ENCODE measurements around the gene AMFR.
"Not testable (repeated sequence)": the region's sequence is repeated elsewhere in the genome, so short reads cannot be mapped to it uniquely, and the experiment has no call there.

AMFR gene

DNA sequence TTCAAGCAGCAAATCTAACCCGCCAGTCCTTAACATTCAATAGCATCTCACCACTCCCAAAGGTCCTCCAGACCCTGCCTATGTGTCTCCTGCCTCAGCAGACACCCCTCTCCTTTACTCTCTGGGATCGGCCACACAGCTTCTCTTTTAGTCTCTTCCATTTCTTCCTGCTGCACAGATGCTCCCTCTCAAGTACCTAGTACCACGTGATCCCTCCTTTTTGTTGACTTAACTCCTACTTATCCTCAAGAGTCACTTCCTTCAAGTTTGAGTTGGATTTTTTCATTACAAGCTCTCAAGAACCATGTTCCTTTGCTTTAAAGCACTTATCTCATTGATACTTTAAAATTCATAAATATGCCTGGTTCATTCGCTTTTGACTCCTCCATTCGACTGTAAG lies 24.9 kb downstream of the AMFR start:
- TF ChIP-seq, protein P1, sequence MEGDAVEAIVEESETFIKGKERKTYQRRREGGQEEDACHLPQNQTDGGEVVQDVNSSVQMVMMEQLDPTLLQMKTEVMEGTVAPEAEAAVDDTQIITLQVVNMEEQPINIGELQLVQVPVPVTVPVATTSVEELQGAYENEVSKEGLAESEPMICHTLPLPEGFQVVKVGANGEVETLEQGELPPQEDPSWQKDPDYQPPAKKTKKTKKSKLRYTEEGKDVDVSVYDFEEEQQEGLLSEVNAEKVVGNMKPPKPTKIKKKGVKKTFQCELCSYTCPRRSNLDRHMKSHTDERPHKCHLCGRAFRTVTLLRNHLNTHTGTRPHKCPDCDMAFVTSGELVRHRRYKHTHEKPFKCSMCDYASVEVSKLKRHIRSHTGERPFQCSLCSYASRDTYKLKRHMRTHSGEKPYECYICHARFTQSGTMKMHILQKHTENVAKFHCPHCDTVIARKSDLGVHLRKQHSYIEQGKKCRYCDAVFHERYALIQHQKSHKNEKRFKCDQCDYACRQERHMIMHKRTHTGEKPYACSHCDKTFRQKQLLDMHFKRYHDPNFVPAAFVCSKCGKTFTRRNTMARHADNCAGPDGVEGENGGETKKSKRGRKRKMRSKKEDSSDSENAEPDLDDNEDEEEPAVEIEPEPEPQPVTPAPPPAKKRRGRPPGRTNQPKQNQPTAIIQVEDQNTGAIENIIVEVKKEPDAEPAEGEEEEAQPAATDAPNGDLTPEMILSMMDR (IDR thresholded peaks at IDR 0.05; ENCODE audit: low read depth, low read length, missing control alignments): no peak
- no peak for DNase-seq (ENCODE audit: extremely low read depth, low read depth)
- no peak overlapping the region for H3K4me3 ChIP-seq (replicated peaks; ENCODE audit: low read depth, low read length)

DNA sequence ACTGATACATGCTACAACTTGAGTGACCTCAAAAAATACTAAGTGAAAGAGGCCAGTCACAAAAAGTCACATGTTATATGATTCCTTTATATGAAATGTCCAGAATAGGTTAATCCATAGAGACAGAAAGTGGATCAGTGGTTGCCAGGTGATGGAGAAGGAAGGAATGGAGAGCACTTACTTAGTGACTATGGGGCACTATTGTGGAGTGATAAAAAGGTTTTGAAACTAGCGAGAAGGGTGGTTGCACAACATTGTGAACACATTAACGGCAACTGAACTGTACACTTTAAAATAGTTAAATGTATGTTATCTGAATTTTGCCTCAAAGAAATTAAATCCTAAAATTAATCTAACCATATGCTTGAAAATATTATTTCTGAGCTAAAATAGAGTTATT lies 25.9 kb downstream of the AMFR start:
- H3K4me3 ChIP-seq (replicated peaks; ENCODE audit: low read depth, low read length): no peak overlapping the region
- TF ChIP-seq, protein P1 (IDR thresholded peaks at IDR 0.05; ENCODE audit: low read depth, low read length, missing control alignments): no peak

DNA sequence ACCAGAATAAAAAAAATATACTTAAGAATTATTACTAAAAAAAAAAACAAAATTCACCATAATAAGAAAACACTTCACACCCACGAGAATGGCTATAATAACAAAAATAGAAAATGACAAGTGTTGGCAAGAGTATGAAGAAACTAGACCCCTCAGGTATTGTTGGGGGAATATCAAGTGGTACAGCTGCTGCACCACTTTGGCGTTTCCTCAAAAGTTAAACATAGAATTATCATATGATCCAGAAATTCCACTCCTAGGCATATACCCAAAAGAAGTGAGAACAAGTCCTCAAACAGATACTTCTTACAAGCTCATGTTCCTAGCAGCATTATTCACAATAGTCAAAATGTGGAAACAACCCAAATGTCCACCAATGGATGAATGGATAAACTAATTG lies 26.3 kb downstream of the AMFR start:
- no peak overlapping the region for H3K4me3 ChIP-seq (replicated peaks; ENCODE audit: low read depth, low read length)
- TF ChIP-seq, protein P1 (IDR thresholded peaks at IDR 0.05; ENCODE audit: low read depth, low read length, missing control alignments): no peak
- DNase-seq (ENCODE audit: extremely low read depth, low read depth): no peak

More for the DNA sequence above, 25.9 kb downstream of the AMFR start:
- DNase-seq (ENCODE audit: extremely low read depth, low read depth): no peak

DNA sequence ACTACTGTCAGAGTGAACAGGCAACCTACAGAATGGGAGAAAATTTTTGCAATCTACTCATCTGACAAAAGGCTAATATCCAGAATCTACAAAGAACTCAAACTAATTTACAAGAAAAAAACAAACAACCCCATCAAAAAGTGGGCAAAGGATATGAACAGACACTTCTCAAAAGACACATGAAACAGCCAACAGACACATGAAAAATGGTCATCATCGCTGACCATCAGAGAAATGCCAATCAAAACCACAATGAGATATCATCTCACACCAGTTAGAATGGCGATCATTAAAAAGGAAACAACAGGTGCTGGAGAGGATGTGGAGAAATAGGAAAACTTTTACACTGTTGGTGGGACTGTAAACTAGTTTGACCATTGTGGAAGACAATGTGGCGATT lies 28.6 kb downstream of the AMFR start:
- not testable (repeated sequence) for H3K4me3 ChIP-seq (replicated peaks; ENCODE audit: low read depth, low read length); DNase-seq (ENCODE audit: extremely low read depth, low read depth)

GRCh38 chr16:56389554-56389953 lies 35.8 kb downstream of the AMFR start:
- DNase-seq (ENCODE audit: extremely low read depth, low read depth): no peak
- no peak overlapping the region for H3K4me3 ChIP-seq (replicated peaks; ENCODE audit: low read depth, low read length)
- TF ChIP-seq, protein P1 (IDR thresholded peaks at IDR 0.05; ENCODE audit: low read depth, low read length, missing control alignments): no peak

- TF ChIP-seq, protein P1 (IDR thresholded peaks at IDR 0.05; ENCODE audit: low read depth, low read length, missing control alignments): no peak
- H3K4me3 ChIP-seq (replicated peaks; ENCODE audit: low read depth, low read length): no peak overlapping the region
- no peak for DNase-seq (ENCODE audit: extremely low read depth, low read depth)
These were observed 37.1 kb downstream of the AMFR start for GRCh38 chr16:56388209-56388608.

DNA sequence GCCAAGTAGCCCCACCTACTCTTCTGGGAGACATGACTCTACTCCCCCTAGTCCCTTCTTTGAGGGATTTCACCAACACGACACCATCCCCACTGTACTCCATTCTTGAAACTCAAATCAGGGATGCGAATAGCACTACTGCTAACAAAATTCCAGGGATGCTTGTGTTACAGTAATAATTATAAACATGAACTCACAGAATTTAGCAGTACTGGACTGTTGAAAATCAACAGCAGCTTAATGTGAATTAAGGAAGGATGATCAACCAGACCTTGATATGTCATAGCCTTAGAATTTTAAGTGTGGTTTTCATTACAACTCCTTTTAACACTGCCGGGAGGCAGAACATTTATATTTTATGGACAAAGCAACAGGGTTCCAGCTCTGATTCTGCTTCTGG lies 37.9 kb downstream of the AMFR start:
- TF ChIP-seq, protein P1 (IDR thresholded peaks at IDR 0.05; ENCODE audit: low read depth, low read length, missing control alignments): no peak
- no peak for DNase-seq (ENCODE audit: extremely low read depth, low read depth)
- no peak overlapping the region for H3K4me3 ChIP-seq (replicated peaks; ENCODE audit: low read depth, low read length)

All from HFF-Myc (cell line).